ENCODE results near the gene PTPN23.

DNA sequence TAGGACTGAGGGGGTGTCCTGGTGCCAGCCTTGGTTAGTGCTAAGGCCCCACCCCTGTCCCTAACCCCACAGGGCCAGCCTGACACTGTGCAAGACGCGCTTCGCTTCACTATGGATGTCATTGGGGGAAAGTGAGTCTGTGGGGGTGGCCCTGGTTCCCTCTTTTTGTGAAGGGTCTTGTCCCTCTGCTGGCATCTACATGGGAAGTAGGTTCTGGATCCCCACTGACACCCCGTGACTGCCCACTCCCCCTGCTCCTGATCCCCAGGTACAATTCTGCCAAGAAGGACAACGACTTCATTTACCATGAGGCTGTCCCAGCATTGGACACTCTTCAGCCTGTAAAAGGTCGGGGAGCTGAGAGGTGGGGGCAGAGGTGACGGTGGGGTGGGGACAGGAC is 26.4 kb downstream of the PTPN23 start:
- TF ChIP-seq, protein P1, sequence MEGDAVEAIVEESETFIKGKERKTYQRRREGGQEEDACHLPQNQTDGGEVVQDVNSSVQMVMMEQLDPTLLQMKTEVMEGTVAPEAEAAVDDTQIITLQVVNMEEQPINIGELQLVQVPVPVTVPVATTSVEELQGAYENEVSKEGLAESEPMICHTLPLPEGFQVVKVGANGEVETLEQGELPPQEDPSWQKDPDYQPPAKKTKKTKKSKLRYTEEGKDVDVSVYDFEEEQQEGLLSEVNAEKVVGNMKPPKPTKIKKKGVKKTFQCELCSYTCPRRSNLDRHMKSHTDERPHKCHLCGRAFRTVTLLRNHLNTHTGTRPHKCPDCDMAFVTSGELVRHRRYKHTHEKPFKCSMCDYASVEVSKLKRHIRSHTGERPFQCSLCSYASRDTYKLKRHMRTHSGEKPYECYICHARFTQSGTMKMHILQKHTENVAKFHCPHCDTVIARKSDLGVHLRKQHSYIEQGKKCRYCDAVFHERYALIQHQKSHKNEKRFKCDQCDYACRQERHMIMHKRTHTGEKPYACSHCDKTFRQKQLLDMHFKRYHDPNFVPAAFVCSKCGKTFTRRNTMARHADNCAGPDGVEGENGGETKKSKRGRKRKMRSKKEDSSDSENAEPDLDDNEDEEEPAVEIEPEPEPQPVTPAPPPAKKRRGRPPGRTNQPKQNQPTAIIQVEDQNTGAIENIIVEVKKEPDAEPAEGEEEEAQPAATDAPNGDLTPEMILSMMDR (IDR thresholded peaks at IDR 0.05; ENCODE audit: low read depth, low read length, poor library complexity, severe bottlenecking): no peak
- no peak for TF ChIP-seq EZH2phosphoT487 (IDR thresholded peaks at IDR 0.05; ENCODE audit: borderline replicate concordance, low read length)
